ENCODE measurements around the gene APBB2.
A peak's percentile ranks its signal among the peaks of the same experiment; 100 is the strongest.
"Not testable (repeated sequence)": the region's sequence is repeated elsewhere in the genome, so short reads cannot be mapped to it uniquely, and the experiment has no call there.

APBB2 gene

GRCh38 chr4:41052287-41052686 is 162.1 kb downstream of the APBB2 start:
- DNase-seq = no peak

GRCh38 chr4:41050880-41051775 is 163.2 kb downstream of the APBB2 start:
- DNase-seq = no peak

GRCh38 chr4:41050116-41050515 is 164.2 kb downstream of the APBB2 start:
- DNase-seq = no peak

- not testable (repeated sequence) for DNase-seq
Observed at GRCh38 chr4:41049176-41049575, 165.2 kb downstream of the APBB2 start.

GRCh38 chr4:41044791-41045190 is 169.6 kb downstream of the APBB2 start:
- no peak for DNase-seq

GRCh38 chr4:41044165-41044564 is 170.2 kb downstream of the APBB2 start:
- DNase-seq = no peak

- peak; percentile 6 for DNase-seq
Observed at GRCh38 chr4:41043465-41043864, 170.9 kb downstream of the APBB2 start.

- DNase-seq = no peak
Observed at GRCh38 chr4:41041551-41041950, 172.8 kb downstream of the APBB2 start.

- DNase-seq = no peak
Observed at GRCh38 chr4:41039317-41039716, 175.0 kb downstream of the APBB2 start.

GRCh38 chr4:41038304-41038703 is 176.0 kb downstream of the APBB2 start:
- DNase-seq = no peak

GRCh38 chr4:41029098-41029497 is 185.2 kb downstream of the APBB2 start:
- DNase-seq = no peak

- DNase-seq = peak; percentile 6
Observed at GRCh38 chr4:41028392-41029076, 185.8 kb downstream of the APBB2 start.

GRCh38 chr4:41026971-41027370 is 187.4 kb downstream of the APBB2 start:
- no peak for DNase-seq

GRCh38 chr4:41025824-41026223 is 188.5 kb downstream of the APBB2 start:
- DNase-seq = no peak

GRCh38 chr4:41024556-41025491 is 189.5 kb downstream of the APBB2 start:
- DNase-seq = no peak

- DNase-seq = no peak
Observed at GRCh38 chr4:41022116-41022515, 192.2 kb downstream of the APBB2 start.

- DNase-seq = no peak
Observed at GRCh38 chr4:41015016-41015675, 199.2 kb downstream of the APBB2 start.

GRCh38 chr4:41014158-41014557 is 200.2 kb downstream of the APBB2 start:
- no peak for DNase-seq

- no peak for DNase-seq
Observed at GRCh38 chr4:41013746-41014145, 200.6 kb downstream of the APBB2 start.

- DNase-seq = no peak
Observed at GRCh38 chr4:41012911-41013310, 201.4 kb downstream of the APBB2 start.

- DNase-seq = no peak
Observed at GRCh38 chr4:41012293-41012692, 202.0 kb downstream of the APBB2 start.

GRCh38 chr4:41009411-41009810 is 204.9 kb downstream of the APBB2 start:
- DNase-seq = no peak

- DNase-seq = no peak
Observed at GRCh38 chr4:41006141-41006540, 208.2 kb downstream of the APBB2 start.
